GM18505 (cell line): ENCODE results near the gene TCF12.

Source experiments
- ATAC-seq: cut with Tn5 transposase; IDR thresholded peaks from one replicate; pipeline ENCODE4 v1.9.1; 2021; ENCODE audit not compliant: unreplicated experiment
- POLR2A ChIP-seq: IDR thresholded peaks from 4 replicates; pipeline ENCODE4 v1.6.1; 2011; ENCODE audit warnings: borderline replicate concordance; ENCODE audit not compliant: insufficient read depth, insufficient read length; ENCODE audit errors: extremely low read depth

Gene TCF12

GRCh38 chr15:57217778-57218598 lies 299.5 kb downstream of the TCF12 start:
- no peak for TF ChIP-seq POLR2A
- ATAC-seq = no peak

GRCh38 chr15:57218826-57219576 lies 300.6 kb downstream of the TCF12 start:
- ATAC-seq = no peak
- no peak for TF ChIP-seq POLR2A

GRCh38 chr15:57220205-57220604 lies 301.8 kb downstream of the TCF12 start:
- no peak for ATAC-seq
- TF ChIP-seq POLR2A = no peak

GRCh38 chr15:57221134-57221533 lies 302.7 kb downstream of the TCF12 start:
- no peak for ATAC-seq
- no peak for TF ChIP-seq POLR2A

GRCh38 chr15:57223345-57223744 lies 304.9 kb downstream of the TCF12 start:
- no peak for ATAC-seq
- TF ChIP-seq POLR2A = no peak

- ATAC-seq = no peak
- TF ChIP-seq POLR2A = no peak
Measured at GRCh38 chr15:57223887-57224286, 305.4 kb downstream of the TCF12 start.

GRCh38 chr15:57224664-57225063 lies 306.2 kb downstream of the TCF12 start:
- ATAC-seq = no peak

GRCh38 chr15:57227166-57227565 lies 308.7 kb downstream of the TCF12 start:
- no peak for TF ChIP-seq POLR2A
- no peak for ATAC-seq

More at GRCh38 chr15:57224664-57225063, 306.2 kb downstream of the TCF12 start:
- TF ChIP-seq POLR2A = no peak

- ATAC-seq = no peak
- no peak for TF ChIP-seq POLR2A
Measured at GRCh38 chr15:57227899-57228298, 309.5 kb downstream of the TCF12 start.

GRCh38 chr15:57228395-57228794 lies 310.0 kb downstream of the TCF12 start:
- ATAC-seq = no peak
- no peak for TF ChIP-seq POLR2A

- no peak for ATAC-seq
- no peak for TF ChIP-seq POLR2A
Measured at GRCh38 chr15:57229051-57229450, 310.6 kb downstream of the TCF12 start.

GRCh38 chr15:57231559-57231958 lies 313.1 kb downstream of the TCF12 start:
- no peak for TF ChIP-seq POLR2A
- no peak for ATAC-seq

GRCh38 chr15:57234156-57234555 lies 315.7 kb downstream of the TCF12 start:
- no peak for TF ChIP-seq POLR2A
- no peak for ATAC-seq

GRCh38 chr15:57235186-57235585 lies 316.7 kb downstream of the TCF12 start:
- no peak for TF ChIP-seq POLR2A
- no peak for ATAC-seq

- no peak for TF ChIP-seq POLR2A
- ATAC-seq = no peak
Measured at GRCh38 chr15:57235873-57236272, 317.4 kb downstream of the TCF12 start.
